Fibroblast of villous mesenchyme (primary cell): Measurements from ENCODE around the gene ZMYND10. TPM values are rescaled to one million over a fixed set of nuclear protein-coding genes. Genes with fewer than 3 reads are reported as not detected.
"Not testable (repeated sequence)": the region's sequence is repeated elsewhere in the genome, so short reads cannot be mapped to it uniquely, and the experiment has no call there.

Source experiments
- DNase-seq: peaks from one replicate; pipeline ENCODE4 v3.0.0-alpha.2; 2010; ENCODE audit warnings: low read depth
- H3K4me3 ChIP-seq: 2 replicates; pipeline ENCODE4 v1.5.1; 2011; ENCODE audit warnings: low read depth, mild to moderate bottlenecking, low read length
- total RNA-seq: library from RNA; depleted of rRNA; stranded (reverse); fragments of >200 nt; gene quantifications from 2 replicates; pipeline ENCODE4 v1.2.3, GENCODE V29; 2012
- TF ChIP-seq, protein P1 (sequence below): IDR thresholded peaks from 2 replicates; pipeline ENCODE4 v1.5.1; 2012; ENCODE audit warnings: low read depth, mild to moderate bottlenecking, low read length; ENCODE audit not compliant: insufficient read depth

ZMYND10 gene
- total RNA-seq, 1 donor = 1.3 TPM

DNA sequence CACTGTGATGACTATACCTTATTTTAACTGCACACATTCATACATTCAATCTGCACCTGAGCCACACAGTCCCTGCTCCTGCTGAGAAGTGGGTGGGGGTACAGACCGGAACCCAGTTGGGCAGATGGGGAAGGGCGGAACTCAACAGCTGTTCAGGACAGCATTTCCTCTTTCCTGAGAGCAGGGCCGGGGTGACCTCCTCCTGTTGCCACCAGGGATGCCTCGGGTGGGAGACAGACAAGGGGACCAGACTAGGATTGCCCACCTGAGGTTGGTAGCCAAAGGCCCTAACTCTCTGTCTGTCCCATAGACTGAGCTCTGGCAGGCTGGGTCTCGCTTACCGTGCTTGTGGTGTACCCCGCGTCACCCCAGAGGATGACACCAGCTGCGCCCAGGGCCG, 26.9 kb downstream of the ZMYND10 start:
- no peak for DNase-seq
- TF ChIP-seq, protein P1, sequence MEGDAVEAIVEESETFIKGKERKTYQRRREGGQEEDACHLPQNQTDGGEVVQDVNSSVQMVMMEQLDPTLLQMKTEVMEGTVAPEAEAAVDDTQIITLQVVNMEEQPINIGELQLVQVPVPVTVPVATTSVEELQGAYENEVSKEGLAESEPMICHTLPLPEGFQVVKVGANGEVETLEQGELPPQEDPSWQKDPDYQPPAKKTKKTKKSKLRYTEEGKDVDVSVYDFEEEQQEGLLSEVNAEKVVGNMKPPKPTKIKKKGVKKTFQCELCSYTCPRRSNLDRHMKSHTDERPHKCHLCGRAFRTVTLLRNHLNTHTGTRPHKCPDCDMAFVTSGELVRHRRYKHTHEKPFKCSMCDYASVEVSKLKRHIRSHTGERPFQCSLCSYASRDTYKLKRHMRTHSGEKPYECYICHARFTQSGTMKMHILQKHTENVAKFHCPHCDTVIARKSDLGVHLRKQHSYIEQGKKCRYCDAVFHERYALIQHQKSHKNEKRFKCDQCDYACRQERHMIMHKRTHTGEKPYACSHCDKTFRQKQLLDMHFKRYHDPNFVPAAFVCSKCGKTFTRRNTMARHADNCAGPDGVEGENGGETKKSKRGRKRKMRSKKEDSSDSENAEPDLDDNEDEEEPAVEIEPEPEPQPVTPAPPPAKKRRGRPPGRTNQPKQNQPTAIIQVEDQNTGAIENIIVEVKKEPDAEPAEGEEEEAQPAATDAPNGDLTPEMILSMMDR = no peak
- no peak overlapping the region for H3K4me3 ChIP-seq

DNA sequence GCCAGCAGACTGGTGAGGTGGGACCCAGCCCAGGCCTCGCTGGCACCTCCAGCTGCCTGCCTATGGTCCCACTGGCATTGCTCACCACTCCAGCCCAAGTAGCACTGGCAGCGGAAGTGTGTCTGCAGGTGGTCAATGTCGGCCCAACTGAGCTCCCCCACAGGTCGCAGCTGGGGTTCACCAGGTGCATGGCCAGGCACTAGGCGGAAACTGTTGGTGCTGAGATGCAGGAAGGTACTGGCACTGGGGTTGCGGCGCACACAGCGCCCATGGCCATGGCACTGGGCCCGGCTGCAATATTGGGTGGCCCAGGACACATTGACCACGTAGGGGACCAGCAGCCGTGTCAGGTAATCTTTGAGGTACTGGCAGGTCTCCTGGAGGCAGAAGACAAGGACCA, 27.4 kb downstream of the ZMYND10 start:
- no peak for DNase-seq
- TF ChIP-seq, protein P1 = no peak
- no peak overlapping the region for H3K4me3 ChIP-seq

DNA sequence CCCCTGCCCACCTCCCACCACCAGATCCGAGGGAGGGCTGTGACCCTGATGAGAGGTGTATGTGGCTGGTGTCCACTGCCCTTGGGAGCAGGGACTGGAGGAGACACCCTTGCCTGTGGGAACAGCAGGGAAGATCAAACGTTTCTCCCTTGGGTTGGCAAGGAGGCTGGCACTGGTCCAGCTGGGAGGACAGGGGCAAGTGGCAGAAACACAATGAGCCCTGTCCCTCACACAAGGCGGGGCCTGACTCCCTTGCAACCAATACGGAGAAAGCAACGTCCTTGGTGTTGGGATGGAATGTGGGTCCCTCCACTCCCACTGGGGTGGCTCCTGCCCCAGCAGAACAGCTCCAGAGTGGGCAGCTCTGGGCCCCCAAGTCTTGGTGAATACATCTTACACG, 28.2 kb downstream of the ZMYND10 start:
- no peak for DNase-seq
- no peak overlapping the region for H3K4me3 ChIP-seq
- TF ChIP-seq, protein P1 = no peak

DNA sequence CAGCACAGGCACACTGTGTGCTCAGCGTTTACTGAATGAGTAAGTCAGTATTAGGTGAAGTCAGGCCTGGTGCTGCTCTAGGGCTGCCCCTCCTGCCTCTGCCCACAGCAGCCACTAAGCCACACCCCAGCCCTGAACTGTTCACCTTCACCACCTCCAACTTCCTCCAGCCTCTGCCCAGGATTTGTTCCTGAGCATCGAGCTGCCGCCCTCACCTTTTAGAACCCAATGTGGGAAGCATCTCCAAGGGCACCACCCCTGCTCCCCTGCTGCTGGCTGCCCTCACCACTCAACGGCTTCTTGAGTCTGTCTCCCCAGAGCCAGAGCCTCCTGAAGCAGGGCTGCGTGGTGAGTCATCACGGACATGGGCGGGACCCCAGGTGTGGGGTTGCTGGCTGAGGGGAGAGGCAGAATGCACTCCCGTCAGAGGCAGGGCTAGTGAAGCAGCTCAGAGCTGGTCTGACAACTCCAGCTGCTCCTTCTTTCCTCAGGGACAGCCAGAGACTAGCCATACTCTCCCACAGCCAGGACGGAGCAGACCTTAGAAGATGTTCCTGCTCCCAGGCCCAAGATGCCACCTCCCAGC, 28.8 kb downstream of the ZMYND10 start:
- TF ChIP-seq, protein P1 = no peak
- DNase-seq = peak; percentile 53
- H3K4me3 ChIP-seq = no peak overlapping the region

DNA sequence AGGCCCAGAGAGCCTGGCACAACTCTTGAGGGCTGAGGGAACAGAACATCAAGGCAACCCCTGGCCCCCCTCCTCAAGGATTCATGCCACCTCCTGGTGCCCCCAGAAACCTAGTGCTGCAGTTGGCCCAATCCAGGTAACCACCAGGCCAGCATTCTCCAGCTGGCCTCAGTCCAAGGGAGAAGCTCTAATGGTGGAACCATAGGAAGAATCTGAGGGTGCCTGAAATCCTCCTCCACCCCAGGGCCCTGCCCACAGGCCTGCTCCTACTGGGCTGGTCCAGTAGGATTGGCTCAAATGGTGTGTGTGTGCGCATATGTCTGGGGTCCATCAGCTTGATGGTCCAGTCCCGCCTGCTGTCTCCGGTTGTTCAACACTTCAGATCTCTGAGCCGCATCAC, 30.7 kb downstream of the ZMYND10 start:
- TF ChIP-seq, protein P1 = no peak
- no peak for DNase-seq
- H3K4me3 ChIP-seq = no peak overlapping the region

DNA sequence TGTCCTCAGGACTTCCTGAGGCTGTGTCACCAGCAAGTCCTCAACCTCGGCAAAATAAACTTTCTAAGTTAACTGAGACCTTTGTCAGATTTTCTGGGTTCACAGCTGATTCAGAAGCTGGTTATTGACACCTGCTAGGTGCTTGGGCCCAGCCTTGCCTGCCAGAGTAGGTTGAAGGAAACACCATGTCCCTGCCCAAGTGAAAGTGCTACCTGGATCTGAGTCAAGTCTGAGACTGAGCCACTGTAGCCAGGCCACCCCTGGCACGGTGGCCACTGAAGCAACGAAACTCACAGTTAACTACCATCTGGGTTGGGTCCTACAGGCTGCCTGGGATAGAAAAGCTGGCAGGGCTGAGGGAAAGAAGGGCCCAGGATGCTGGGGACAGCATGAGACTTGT, 31.2 kb downstream of the ZMYND10 start:
- TF ChIP-seq, protein P1 = no peak
- no peak for DNase-seq
- no peak overlapping the region for H3K4me3 ChIP-seq

DNA sequence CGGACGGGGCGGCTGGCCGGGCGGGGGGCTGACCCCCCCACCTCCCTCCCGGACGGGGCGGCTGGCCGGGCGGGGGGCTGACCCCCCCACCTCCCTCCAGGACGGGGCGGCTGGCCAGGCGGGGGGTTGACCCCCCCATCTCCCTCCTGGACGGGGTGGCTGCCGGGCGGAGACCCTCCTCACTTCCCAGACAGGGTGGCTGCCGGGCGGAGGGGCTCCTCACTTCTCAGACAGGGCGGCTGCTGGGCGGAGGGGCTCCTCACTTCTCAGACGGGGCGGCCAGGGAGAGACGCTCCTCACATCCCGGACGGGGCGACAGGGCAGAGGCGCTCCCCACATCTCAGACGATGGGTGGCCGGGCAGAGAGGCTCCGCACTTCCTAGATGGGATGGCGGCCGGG, 33.5 kb downstream of the ZMYND10 start:
- H3K4me3 ChIP-seq, DNase-seq: not testable (repeated sequence)
